Heart right ventricle (tissue), 16 donors: ENCODE measurements around the gene EPM2A. TPM values are rescaled to one million over a fixed set of nuclear protein-coding genes. Genes with fewer than 3 reads are reported as not detected.

Source experiments
- ATAC-seq, 8 donors: fragments of 200-7000 bp; cut with Tn5 transposase; one replicate each; pipeline ENCODE4 v1.9.1; 2020; ENCODE audit warnings: mild to moderate bottlenecking in 8 of 8, moderate library complexity in 8 of 8, moderate number of reproducible peaks in 1 of 8
- DNase-seq, 2 donors: peaks; one replicate each; pipeline ENCODE4 v3.0.0-alpha.2; 2020
- H3K27ac ChIP-seq, 10 donors: fragments of 200-600 bp; sonication (generic) in 2 of 10; one replicate each; pipeline versions ENCODE4 v1.5.0 to v1.8.0; 2020 to 2022; ENCODE audit warnings: mild to moderate bottlenecking in 3 of 10
- H3K27me3 ChIP-seq, 7 donors: fragments of 200-600 bp; one replicate each; pipeline ENCODE4 v1.8.0; 2021 to 2022; ENCODE audit warnings: mild to moderate bottlenecking in 2 of 7
- H3K36me3 ChIP-seq, 9 donors: fragments of 200-600 bp; sonication (generic) in 1 of 9; one replicate each; pipeline versions ENCODE4 v1.5.0 to v1.8.0; 2020 to 2022; ENCODE audit warnings: mild to moderate bottlenecking in 2 of 9
- H3K4me1 ChIP-seq, 9 donors: fragments of 200-600 bp; sonication (generic) in 1 of 9; one replicate each; pipeline versions ENCODE4 v1.5.0 to v1.8.0; 2020 to 2022; ENCODE audit warnings: mild to moderate bottlenecking in 4 of 9
- H3K4me3 ChIP-seq, 10 donors: fragments of 200-600 bp; sonication (generic) in 2 of 10; one replicate each; pipeline versions ENCODE4 v1.5.0 to v1.8.0; 2020 to 2022; ENCODE audit warnings: mild to moderate bottlenecking in 7 of 10, moderate library complexity in 2 of 10
- H3K9me3 ChIP-seq, 11 donors: fragments of 200-600 bp in 10 of 11; sonication (generic) in 2 of 11; one replicate each; pipeline versions ENCODE4 v1.5.0 to v1.8.0; 2013 to 2022; ENCODE audit warnings: mild to moderate bottlenecking in 2 of 11, control low read depth in 1 of 11, moderate library complexity in 1 of 11
- CTCF ChIP-seq, 9 donors: fragments of 200-600 bp; sonication (generic) in 2 of 9; IDR thresholded peaks; one replicate each; pipeline versions ENCODE4 v1.5.0 to v1.8.0; 2021 to 2022; ENCODE audit warnings: antibody characterized with exemption in 9 of 9, mild to moderate bottlenecking in 5 of 9, moderate library complexity in 1 of 9
- WGBS, 2 donors: extraction: QIAGEN DNeasy Blood & Tissue Kit; methylation state at CpG; one replicate each; pipeline ENCODE4 v1.1.7; 2013; ENCODE audit warnings: inconsistent platforms in 1 of 2; 5-methylcytosine and 5-hydroxymethylcytosine counted together
- intact Hi-C, 10 donors: fragments of 100-400 bp; cut with DNase I; formaldehyde crosslinking; loops; one replicate each; pipeline versions ENCODE4 v1.11.1 to v1.14.2; 2022
- polyA plus RNA-seq, 2 donors: library from polyadenylated mRNA; stranded (reverse); fragments of 200-250 nt; gene quantifications; one replicate each; pipeline ENCODE4 v1.2.3, GENCODE V29; 2013
- total RNA-seq, 10 donors: library from RNA; stranded (reverse); fragmentation: NEBNext Ultra II Directional in 3 of 10; extraction: Animal tissue kit (Norgen Biotek cat#: 25700) in 3 of 10; gene quantifications; one replicate each; pipeline versions ENCODE4 v1.2.1 to v1.2.4, GENCODE V29; 2021 to 2023
- donor health status: Arrhythmogenic right ventricular cardiomyopathy.
- donor health status: ischemic (EF 13 %, LVEDD 7.1; RV severe dilation, severe dysfunction).
- donor health status: healthy with polysubstance abuse.
- donor health status: DM: no; HTN: yes; CAD: no.
- donor health status: DM: no; HTN: no; CAD: no.
- donor health status: ischemic (EF 25% LVEDD 6.9; RV normal size, moderate dysfunction).
- donor health status: ischemic (EF 25% LVEDD 5.7; RV mildly dilated, moderate dysfunction).
- donor health status: healthy.
- donor health status: DM: yes; HTN: yes; CAD: no.
- donor health status: Ischemic cardiomyopathy.
- donor health status: ischemic (EF 35%, LVEDD 5.7; RV mildly dilated, moderate dysfunction).
- donor health status: nonischemic (EF 11% LVEDD 7.7; RV severe dilation, severe dysfunction).
- donor health status: DM: yes; HTN: yes; CAD: no.
- donor health status: PGD.
- donor health status: ischemic (EF 29% LVEDD 5.4; RV normal size, mild dysfunction).
- donor health status: nonischemic (EF 23%, LVEDD 6.1; RV moderate dilation, normal function).

Gene EPM2A
- total and polyA plus RNA-seq, 12 donors: 11.0 to 60.9 (median 43.2) TPM

DNA sequence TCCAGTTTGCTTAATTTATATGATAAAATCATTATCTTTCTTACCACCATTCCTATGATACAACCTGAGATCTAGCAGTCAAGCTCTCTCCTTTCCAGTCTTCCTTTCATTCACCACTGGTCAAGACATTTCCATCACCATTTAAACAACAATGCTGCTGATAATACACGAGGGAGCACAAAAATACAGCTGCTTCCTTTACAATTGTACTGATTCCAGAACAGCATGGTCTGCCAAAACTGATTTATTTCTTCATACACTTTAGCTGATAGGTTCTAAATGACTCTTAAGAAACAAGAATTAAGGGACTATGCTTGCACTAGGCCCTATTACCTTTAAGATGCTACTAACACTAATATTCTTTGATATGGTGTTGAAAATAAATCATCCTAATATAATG, 65.0 kb downstream of the EPM2A start:
- ATAC-seq: no peak
- no peak for TF ChIP-seq CTCF (IDR thresholded peaks at IDR 0.05)
- H3K9me3 ChIP-seq: peaks cover 0 to 3% (median 0%) of the 10 kb centered on the region in 11 donors
- H3K4me1 ChIP-seq: peaks cover 0 to 18% (median 6%) of the 10 kb centered on the region in 9 donors
- H3K27ac ChIP-seq: no peak overlapping the region
- intact Hi-C loops: no loop called here
- peaks cover 0 to 8% (median 0%) of the 10 kb centered on the region in 9 donors for H3K36me3 ChIP-seq
- no peak for DNase-seq
- H3K4me3 ChIP-seq: no peak overlapping the region
- 14 to 27% methylated on average over 1 of the region's 1 CpG for WGBS, 2 donors
- no peaks in the 10 kb centered on the region for H3K27me3 ChIP-seq

GRCh38 chr6:145669627-145670034, 65.7 kb downstream of the EPM2A start:
- TF ChIP-seq CTCF (IDR thresholded peaks at IDR 0.05): no peak
- peaks cover 0 to 18% (median 6%) of the 10 kb centered on the region in 9 donors for H3K4me1 ChIP-seq
- DNase-seq: no peak
- intact Hi-C loops: no loop called here
- 54 to 68% methylated on average over 2 of the region's 2 CpGs for WGBS, 2 donors
- no peak overlapping the region for H3K4me3 ChIP-seq
- H3K36me3 ChIP-seq: peaks cover 0 to 8% (median 0%) of the 10 kb centered on the region in 9 donors
- no peak overlapping the region for H3K27ac ChIP-seq
- peak in 1 of 8 donors; percentile 64 for ATAC-seq
- no peaks in the 10 kb centered on the region for H3K27me3 ChIP-seq
- no peaks in the 10 kb centered on the region for H3K9me3 ChIP-seq

- WGBS, 2 donors: 62 to 73% methylated on average over 1 of the region's 1 CpG
- intact Hi-C loops: no loop called here
- Histone ChIP-seq H3K9me3 (peaks cover 0 to 3% (median 0%) of the 10 kb centered on the region in 11 donors), H3K27ac (no peak overlapping the region), H3K4me1 (peaks cover 0 to 18% (median 6%) of the 10 kb centered on the region in 9 donors), H3K27me3 (no peaks in the 10 kb centered on the region), H3K4me3 (no peak overlapping the region), H3K36me3 (peaks cover 0 to 7% (median 0%) of the 10 kb centered on the region in 9 donors)
- DNase-seq (no peak), ATAC-seq (no peak)
- TF ChIP-seq CTCF (IDR thresholded peaks at IDR 0.05): no peak
Measured at GRCh38 chr6:145668844-145669243, 66.5 kb downstream of the EPM2A start.

DNA sequence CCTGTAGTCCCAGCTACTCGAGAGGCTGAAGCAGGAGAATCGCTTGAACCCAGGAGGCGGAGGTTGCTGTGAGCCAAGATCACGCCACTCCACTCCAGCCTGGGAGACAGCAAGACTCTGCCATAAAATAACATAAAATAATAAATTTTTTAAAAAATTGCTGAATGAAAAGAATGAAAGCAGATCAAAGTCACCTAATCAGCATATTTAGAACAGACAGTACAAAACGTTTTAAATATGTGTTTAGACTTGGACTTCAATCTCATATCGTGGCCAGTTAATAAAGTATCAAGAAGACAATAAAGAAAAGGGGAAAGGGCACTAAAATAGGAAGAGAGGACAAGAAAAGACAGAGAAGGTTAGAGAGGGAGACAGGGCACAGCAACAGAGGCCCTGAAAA, 74.6 kb downstream of the EPM2A start:
- H3K36me3 ChIP-seq: no peaks in the 10 kb centered on the region
- no peak for TF ChIP-seq CTCF (IDR thresholded peaks at IDR 0.05)
- 89 to 90% methylated on average over 6 of the region's 6 CpGs for WGBS, 2 donors

More for the DNA sequence above, 74.6 kb downstream of the EPM2A start:
- Histone ChIP-seq H3K27ac (no peak overlapping the region), H3K4me3 (no peak overlapping the region), H3K9me3 (peaks cover 0 to 6% (median 0%) of the 10 kb centered on the region in 11 donors), H3K4me1 (peaks cover 0 to 3% (median 0%) of the 10 kb centered on the region in 9 donors), H3K27me3 (no peaks in the 10 kb centered on the region)
- ATAC-seq: no peak
- intact Hi-C loops: no loop called here
- DNase-seq: no peak
